WTC11 (cell line): ENCODE data around the gene PKIB. TPM values are rescaled to one million over a fixed set of nuclear protein-coding genes. Genes with fewer than 3 reads are reported as not detected.

Experiments
- ATAC-seq: fragments of 200-7000 bp; cut with Tn5 transposase; 2 replicates; pipeline ENCODE4 v1.10.0; 2021; ENCODE audit warnings: mild to moderate bottlenecking, moderate library complexity
- CTCF ChIA-PET: fragments of 300-600 bp; sonication (Branson Sonifier 250); formaldehyde crosslinking; loops from one replicate; lab custom pipeline; 2021; ENCODE audit warnings: antibody characterized with exemption; lab: Charles Lee
- POLR2A ChIA-PET: fragments of 350-600 bp; sonication (Branson Sonifier 250); formaldehyde crosslinking; loops from one replicate; lab custom pipeline; 2021; ENCODE audit warnings: antibody characterized with exemption; lab: Charles Lee
- DNase-seq: peaks from one replicate; pipeline ENCODE4 v3.0.0; 2021; ENCODE audit warnings: low spot score
- H3K27ac Mint-ChIP-seq: 2 replicates; pipeline ENCODE4 v1.8.0; 2021; ENCODE audit warnings: mixed read lengths
- H3K27me3 Mint-ChIP-seq: 2 replicates; pipeline ENCODE4 v1.8.0; 2021; ENCODE audit warnings: low read depth, mild to moderate bottlenecking, moderate library complexity, mixed read lengths
- H3K36me3 Mint-ChIP-seq: 2 replicates; pipeline ENCODE4 v1.8.0; 2021; ENCODE audit warnings: mixed read lengths
- H3K4me1 Mint-ChIP-seq: 2 replicates; pipeline ENCODE4 v1.8.0; 2022; ENCODE audit warnings: mixed read lengths
- H3K4me3 Mint-ChIP-seq: 2 replicates; pipeline ENCODE4 v1.8.0; 2021; ENCODE audit warnings: mild to moderate bottlenecking, moderate library complexity, mixed read lengths
- H3K9me3 Mint-ChIP-seq: 2 replicates; pipeline ENCODE4 v1.8.0; 2021; ENCODE audit warnings: mixed read lengths
- AR ChIP-seq: fragments of 250-450 bp; sonication (Bioruptor Pico); IDR thresholded peaks from 2 replicates; pipeline ENCODE4 v1.9.0; 2021; ENCODE audit warnings: mild to moderate bottlenecking
- ATF6 ChIP-seq: sonication (generic); formaldehyde crosslinking; IDR thresholded peaks from 2 replicates; pipeline ENCODE4 v1.8.1; 2023; ENCODE audit warnings: mild to moderate bottlenecking, missing genetic modification reagents
- CREB1 ChIP-seq: sonication (generic); formaldehyde crosslinking; IDR thresholded peaks from 2 replicates; pipeline ENCODE4 v1.8.0; 2023; ENCODE audit warnings: mild to moderate bottlenecking, missing genetic modification reagents
- CREM ChIP-seq: sonication (generic); formaldehyde crosslinking; IDR thresholded peaks from 2 replicates; pipeline ENCODE4 v1.8.1; 2022; ENCODE audit warnings: mild to moderate bottlenecking, missing genetic modification reagents, moderate library complexity
- ESRRA ChIP-seq: sonication (generic); formaldehyde crosslinking; IDR thresholded peaks from 2 replicates; pipeline ENCODE4 v1.8.1; 2022; ENCODE audit warnings: mild to moderate bottlenecking, missing genetic modification reagents, borderline replicate concordance
- GTF2I ChIP-seq: fragments of 250-450 bp; sonication (Bioruptor Pico); conservative IDR thresholded peaks from 2 replicates; pipeline ENCODE4 v1.4.0; 2021; ENCODE audit warnings: mild to moderate bottlenecking
- HMGA2 ChIP-seq: fragments of 250-450 bp; sonication (Bioruptor Pico); IDR thresholded peaks from 2 replicates; pipeline ENCODE4 v1.4.0; 2021; ENCODE audit warnings: mild to moderate bottlenecking, moderate library complexity
- JAZF1 ChIP-seq: fragments of 250-450 bp; sonication (Bioruptor Pico); IDR thresholded peaks from 2 replicates; pipeline ENCODE4 v1.9.0; 2021; ENCODE audit warnings: moderate library complexity, mild to moderate bottlenecking, inconsistent platforms
- KAT7 ChIP-seq: sonication (generic); formaldehyde crosslinking; IDR thresholded peaks from 2 replicates; pipeline ENCODE4 v1.8.1; 2023; ENCODE audit warnings: missing genetic modification reagents, mild to moderate bottlenecking, borderline replicate concordance
- MXD4 ChIP-seq: fragments of 250-450 bp; sonication (Bioruptor Pico); IDR thresholded peaks from 2 replicates; pipeline ENCODE4 v1.8.0; 2021; ENCODE audit warnings: mild to moderate bottlenecking, moderate library complexity, borderline replicate concordance
- MYBL2 ChIP-seq: sonication (generic); formaldehyde crosslinking; IDR thresholded peaks from 2 replicates; pipeline ENCODE4 v1.8.1; 2023; ENCODE audit warnings: mild to moderate bottlenecking, moderate library complexity, missing genetic modification reagents
- RELA ChIP-seq: sonication (generic); formaldehyde crosslinking; IDR thresholded peaks from 2 replicates; pipeline ENCODE4 v1.8.1; 2022; ENCODE audit warnings: missing genetic modification reagents, mild to moderate bottlenecking, borderline replicate concordance
- STAT6 ChIP-seq: sonication (generic); formaldehyde crosslinking; conservative IDR thresholded peaks from 2 replicates; pipeline ENCODE4 v1.8.1; 2023; ENCODE audit warnings: mild to moderate bottlenecking, low read depth, missing genetic modification reagents, moderate library complexity
- ZBTB21 ChIP-seq: sonication (generic); formaldehyde crosslinking; IDR thresholded peaks from 2 replicates; pipeline ENCODE4 v1.8.1; 2023; ENCODE audit warnings: mild to moderate bottlenecking, missing genetic modification reagents, borderline replicate concordance
- ZNF232 ChIP-seq: sonication (generic); formaldehyde crosslinking; IDR thresholded peaks from 2 replicates; pipeline ENCODE4 v1.8.0; 2022; ENCODE audit warnings: mild to moderate bottlenecking, missing genetic modification reagents
- ZNF425 ChIP-seq: fragments of 250-450 bp; sonication (Bioruptor Pico); conservative IDR thresholded peaks from 2 replicates; pipeline ENCODE4 v1.9.0; 2021; ENCODE audit warnings: mild to moderate bottlenecking
- ZNF512 ChIP-seq: sonication (generic); formaldehyde crosslinking; IDR thresholded peaks from 2 replicates; pipeline ENCODE4 v1.8.1; 2022; ENCODE audit warnings: missing genetic modification reagents, borderline replicate concordance
- total RNA-seq: library from RNA; stranded (reverse); gene quantifications from 3 replicates; pipeline ENCODE4 v1.2.3, GENCODE V29; 2021

The PKIB gene
- total RNA-seq, 1 experiment from 2014 or later: 26.4 TPM

- CTCF ChIA-PET: no interaction called here
- Mint-ChIP-seq H3K4me1 (no peaks in the 10 kb centered on the region), H3K36me3 (no peaks in the 10 kb centered on the region)
- TF ChIP-seq ZBTB21 (no peak), GTF2I (CRISPR knock-in tag) (no peak), KAT7 (no peak), AR (no peak), ZNF232 (CRISPR knock-in tag) (no peak), CREB1 (no peak), ATF6 (CRISPR knock-in tag) (no peak), MYBL2 (CRISPR knock-in tag) (no peak), CREM (CRISPR knock-in tag) (no peak), RELA (CRISPR knock-in tag) (no peak), ZNF512 (CRISPR knock-in tag) (no peak), HMGA2 (CRISPR knock-in tag) (no peak), MXD4 (CRISPR knock-in tag) (no peak), ESRRA (CRISPR knock-in tag) (no peak), JAZF1 (no peak), ZNF425 (no peak), STAT6 (no peak)
- TF ChIP-seq, all 79 proteins: peak for 0
- ATAC-seq (no peak), DNase-seq (no peak)
- POLR2A ChIA-PET: no interaction called here
- no peak overlapping the region for H3K27ac Mint-ChIP-seq
- H3K9me3 Mint-ChIP-seq: no peaks in the 10 kb centered on the region
- H3K4me3 Mint-ChIP-seq: no peak overlapping the region
- H3K27me3 Mint-ChIP-seq: no peaks in the 10 kb centered on the region
These were observed 40.8 kb downstream of the PKIB start for GRCh38 chr6:122651031-122651430.
